Activated B cell treated with CpG ODN at 0.5 μM for 24 hours (primary cell): ENCODE data around the gene ZNF24. TPM values are rescaled to one million over a fixed set of nuclear protein-coding genes. Genes with fewer than 3 reads are reported as not detected.

Source experiments
- ATAC-seq: fragments of 200-7000 bp; cut with Tn5 transposase; one replicate; pipeline ENCODE4 v1.10.0; 2021; ENCODE audit warnings: low read depth, mild to moderate bottlenecking, moderate library complexity
- CTCF ChIA-PET: fragments of 350-600 bp; sonication (Branson Sonifier 250); formaldehyde crosslinking; loops from one replicate; lab custom pipeline; 2021; ENCODE audit warnings: antibody characterized with exemption; lab: Charles Lee
- POLR2A ChIA-PET: fragments of 350-600 bp; sonication (Branson Sonifier 250); formaldehyde crosslinking; loops from one replicate; lab custom pipeline; 2021; ENCODE audit warnings: antibody characterized with exemption; lab: Charles Lee
- DNase-seq: peaks from one replicate; pipeline ENCODE4 v3.0.0; 2022
- H3K27ac Mint-ChIP-seq: one replicate; pipeline ENCODE4 v1.8.0; 2020; ENCODE audit warnings: mixed read lengths
- H3K27me3 Mint-ChIP-seq: one replicate; pipeline ENCODE4 v1.8.0; 2021; ENCODE audit warnings: mixed read lengths
- H3K36me3 Mint-ChIP-seq: one replicate; pipeline ENCODE4 v1.8.0; 2021; ENCODE audit warnings: low read depth, mixed read lengths
- H3K4me1 Mint-ChIP-seq: one replicate; pipeline ENCODE4 v1.8.0; 2021; ENCODE audit warnings: mixed read lengths
- H3K4me3 Mint-ChIP-seq: one replicate; pipeline ENCODE4 v1.8.0; 2020; ENCODE audit warnings: mild to moderate bottlenecking, mixed read lengths
- H3K9me3 Mint-ChIP-seq: one replicate; pipeline ENCODE4 v1.8.0; 2020; ENCODE audit warnings: mixed read lengths
- intact Hi-C: fragments of 100-400 bp; cut with micrococcal nuclease; formaldehyde crosslinking; loops from one replicate; pipeline ENCODE4 v1.15.1; 2024
- total RNA-seq: library from RNA; stranded (reverse); gene quantifications from 2 replicates; pipeline ENCODE4 v1.2.3, GENCODE V29; 2022
- TF ChIP-seq, protein P1 (sequence below): fragments of 200-600 bp; IDR thresholded peaks from one replicate; pipeline ENCODE4 v1.8.0; 2022; ENCODE audit warnings: antibody characterized with exemption, mild to moderate bottlenecking

The ZNF24 gene
- total RNA-seq, 1 donor from 2014 or later, result 72.5 TPM

DNA sequence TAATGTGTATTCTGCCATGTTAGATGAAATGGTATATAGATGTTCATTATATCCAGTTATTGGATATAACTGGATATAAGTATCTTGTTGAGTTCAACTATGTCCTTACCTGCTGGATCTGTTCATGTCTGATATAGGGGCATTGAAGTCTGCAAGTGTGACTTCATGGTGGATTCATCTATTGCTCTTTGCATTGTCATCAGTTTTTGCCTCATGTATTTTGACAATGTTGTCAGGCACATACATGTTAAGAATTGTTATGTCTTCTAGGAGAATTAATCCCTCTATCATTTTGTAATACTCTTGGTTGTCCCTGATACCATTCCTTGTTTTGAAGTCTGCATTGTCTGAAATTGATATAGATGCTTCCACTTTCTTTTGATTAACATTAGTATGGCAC lies 15.4 kb downstream of the ZNF24 start:
- intact Hi-C loops, result no loop called here
- POLR2A ChIA-PET, result no interaction called here
- no peak overlapping the region for H3K27ac Mint-ChIP-seq

DNA sequence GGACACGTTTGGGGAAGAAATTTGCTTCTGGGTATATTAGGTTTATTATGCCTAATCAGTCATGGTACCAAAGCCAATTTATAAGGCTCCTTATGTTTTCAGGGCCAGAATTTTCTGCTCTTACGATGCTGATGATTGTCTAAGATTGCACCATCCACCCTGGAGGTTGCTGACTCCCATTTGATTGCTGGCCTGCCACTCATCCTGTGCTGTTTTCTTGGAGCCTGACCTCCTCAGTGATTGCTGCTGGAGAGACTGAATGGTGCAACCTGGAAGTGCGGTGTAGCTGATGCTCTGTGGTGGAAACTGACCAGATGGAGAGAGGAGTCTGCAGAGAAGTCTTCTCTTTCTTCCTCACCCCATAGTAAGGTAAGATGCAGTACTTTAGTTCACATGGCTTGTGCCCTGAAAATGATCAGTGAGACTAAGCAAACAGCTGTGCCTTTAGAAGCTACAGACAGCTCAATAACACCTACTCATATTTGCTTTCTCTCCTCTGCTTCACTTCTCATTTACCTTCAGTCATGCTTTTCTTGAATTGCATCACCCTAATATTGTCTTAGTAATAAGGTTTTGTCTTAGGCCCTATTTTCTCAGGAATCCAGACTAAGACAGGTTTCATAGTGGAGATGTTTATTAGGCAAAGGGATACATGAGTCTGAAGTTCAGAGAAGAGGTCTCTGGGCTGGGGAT lies 17.4 kb downstream of the ZNF24 start:
- Mint-ChIP-seq H3K36me3 (no peaks in the 10 kb centered on the region), H3K4me1 (no peaks in the 10 kb centered on the region), H3K9me3 (peaks cover 4% of the 10 kb centered on the region), H3K27me3 (no peaks in the 10 kb centered on the region), H3K4me3 (no peak overlapping the region), H3K27ac (no peak overlapping the region)
- ATAC-seq (no peak), DNase-seq (no peak)
- ChIA-PET POLR2A (interaction anchor here (0.6 kb wide), 1 partner anchor 12 kb away, joined by 7 read pairs; no protein-coding TSS in a partner anchor), CTCF (no interaction called here)
- intact Hi-C loops, result no loop called here
- TF ChIP-seq, protein P1, sequence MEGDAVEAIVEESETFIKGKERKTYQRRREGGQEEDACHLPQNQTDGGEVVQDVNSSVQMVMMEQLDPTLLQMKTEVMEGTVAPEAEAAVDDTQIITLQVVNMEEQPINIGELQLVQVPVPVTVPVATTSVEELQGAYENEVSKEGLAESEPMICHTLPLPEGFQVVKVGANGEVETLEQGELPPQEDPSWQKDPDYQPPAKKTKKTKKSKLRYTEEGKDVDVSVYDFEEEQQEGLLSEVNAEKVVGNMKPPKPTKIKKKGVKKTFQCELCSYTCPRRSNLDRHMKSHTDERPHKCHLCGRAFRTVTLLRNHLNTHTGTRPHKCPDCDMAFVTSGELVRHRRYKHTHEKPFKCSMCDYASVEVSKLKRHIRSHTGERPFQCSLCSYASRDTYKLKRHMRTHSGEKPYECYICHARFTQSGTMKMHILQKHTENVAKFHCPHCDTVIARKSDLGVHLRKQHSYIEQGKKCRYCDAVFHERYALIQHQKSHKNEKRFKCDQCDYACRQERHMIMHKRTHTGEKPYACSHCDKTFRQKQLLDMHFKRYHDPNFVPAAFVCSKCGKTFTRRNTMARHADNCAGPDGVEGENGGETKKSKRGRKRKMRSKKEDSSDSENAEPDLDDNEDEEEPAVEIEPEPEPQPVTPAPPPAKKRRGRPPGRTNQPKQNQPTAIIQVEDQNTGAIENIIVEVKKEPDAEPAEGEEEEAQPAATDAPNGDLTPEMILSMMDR, result no peak

More for the DNA sequence above, 15.4 kb downstream of the ZNF24 start:
- ATAC-seq, result no peak
- no peak for DNase-seq
- CTCF ChIA-PET, result no interaction called here
- H3K4me1 Mint-ChIP-seq, result no peaks in the 10 kb centered on the region
- TF ChIP-seq, protein P1, result no peak
- H3K36me3 Mint-ChIP-seq, result peaks cover 17% of the 10 kb centered on the region
- no peak overlapping the region for H3K4me3 Mint-ChIP-seq
- peaks cover 4% of the 10 kb centered on the region for H3K9me3 Mint-ChIP-seq
- no peaks in the 10 kb centered on the region for H3K27me3 Mint-ChIP-seq

DNA sequence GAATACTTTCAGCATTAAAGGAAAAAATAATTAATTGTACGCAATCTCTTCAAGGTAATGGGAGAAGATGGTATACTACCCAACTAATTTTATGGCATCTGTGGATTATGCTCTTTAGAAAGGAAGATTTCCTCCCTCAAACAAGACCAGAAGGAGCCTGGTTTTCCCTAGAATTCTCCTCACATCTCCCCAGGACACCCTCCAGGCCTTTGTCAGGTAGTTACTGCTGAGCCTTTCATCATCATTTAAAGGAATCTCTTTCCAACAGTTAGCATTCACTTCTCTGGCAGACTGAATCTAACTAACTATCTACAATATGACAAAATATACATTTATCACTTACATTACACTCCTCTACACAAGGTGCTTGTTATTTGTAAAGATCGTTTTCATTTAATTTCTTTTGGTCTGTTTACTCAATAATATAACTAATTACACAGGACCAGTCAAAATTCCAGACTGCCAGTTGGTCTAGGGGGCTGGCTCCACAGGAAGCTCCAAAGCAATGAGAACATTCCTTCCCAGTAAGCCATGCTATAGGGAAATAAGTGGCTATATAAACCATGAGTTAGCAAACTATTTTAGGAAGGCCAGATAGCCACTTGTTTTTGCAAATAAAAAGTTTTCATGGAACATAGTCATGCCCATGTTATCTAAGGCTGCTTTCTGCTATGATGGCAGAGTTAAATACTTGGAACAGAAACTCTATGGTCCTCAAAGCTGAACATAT lies 19.1 kb downstream of the ZNF24 start:
- no peak overlapping the region for H3K27ac Mint-ChIP-seq
- H3K4me3 Mint-ChIP-seq, result no peak overlapping the region
- no peaks in the 10 kb centered on the region for H3K4me1 Mint-ChIP-seq
- POLR2A ChIA-PET, result no interaction called here
- no peaks in the 10 kb centered on the region for H3K27me3 Mint-ChIP-seq
- no peak for ATAC-seq
- TF ChIP-seq, protein P1, result no peak
- intact Hi-C loops, result no loop called here
- CTCF ChIA-PET, result interaction anchor here (0.6 kb wide), 1 partner anchor 693 kb away, joined by 3 read pairs; no protein-coding TSS in a partner anchor
- H3K36me3 Mint-ChIP-seq, result no peaks in the 10 kb centered on the region
- H3K9me3 Mint-ChIP-seq, result peaks cover 4% of the 10 kb centered on the region
- DNase-seq, result no peak

DNA sequence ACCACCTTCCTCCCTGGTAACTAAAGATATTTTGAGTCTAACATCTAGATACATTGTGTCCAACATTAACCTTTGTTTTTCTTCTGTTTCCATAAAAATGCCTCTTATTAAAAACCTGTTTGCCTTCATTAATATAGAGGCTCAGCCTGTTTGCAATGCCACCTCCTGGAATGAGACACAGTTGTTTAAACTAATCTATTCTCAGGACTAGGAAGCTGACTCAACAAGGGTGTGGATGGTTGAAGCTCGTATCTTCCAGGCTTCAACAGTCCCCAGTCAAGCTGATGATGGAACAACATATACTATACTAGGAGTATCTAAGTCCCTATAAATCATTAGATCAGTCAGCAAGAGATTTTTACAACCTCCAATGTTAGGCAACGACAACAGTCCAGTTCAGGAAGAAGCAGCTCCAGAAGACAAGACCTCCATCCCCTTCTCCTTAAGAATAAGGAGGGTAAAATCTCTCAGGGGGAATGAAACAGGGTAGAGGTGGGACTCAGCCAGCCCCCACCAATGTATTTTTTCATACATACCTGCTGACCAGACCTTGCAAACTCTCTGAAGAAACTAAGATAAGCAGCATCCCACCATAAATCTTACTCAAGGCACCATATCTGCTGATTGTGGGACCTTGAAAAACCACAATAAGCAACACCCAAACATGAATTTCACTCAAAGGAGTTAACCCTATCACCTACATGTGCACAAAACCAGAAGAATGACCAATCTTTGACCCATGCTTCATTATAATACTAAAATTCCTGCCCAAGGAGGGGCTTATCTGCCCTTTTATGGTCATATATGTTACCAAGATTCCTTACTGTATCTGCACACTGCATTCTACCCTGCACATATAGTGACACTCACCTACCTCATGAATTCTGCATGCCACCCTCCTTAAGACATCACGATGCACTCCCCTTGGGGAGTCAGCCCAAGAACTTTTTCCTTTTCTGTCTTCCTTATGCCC lies 21.4 kb downstream of the ZNF24 start:
- Mint-ChIP-seq H3K9me3 (no peaks in the 10 kb centered on the region), H3K4me1 (no peaks in the 10 kb centered on the region), H3K4me3 (no peak overlapping the region), H3K36me3 (no peaks in the 10 kb centered on the region), H3K27me3 (no peaks in the 10 kb centered on the region), H3K27ac (no peak overlapping the region)
- intact Hi-C loops, result no loop called here
- DNase-seq, result no peak
- POLR2A ChIA-PET, result no interaction called here
- no peak for ATAC-seq
- CTCF ChIA-PET, result no interaction called here
- TF ChIP-seq, protein P1, result no peak
